ENCODE data around the gene OR5V1.
"Not testable (repeated sequence)": the region's sequence is repeated elsewhere in the genome, so short reads cannot be mapped to it uniquely, and the experiment has no call there.

OR5V1 gene

DNA sequence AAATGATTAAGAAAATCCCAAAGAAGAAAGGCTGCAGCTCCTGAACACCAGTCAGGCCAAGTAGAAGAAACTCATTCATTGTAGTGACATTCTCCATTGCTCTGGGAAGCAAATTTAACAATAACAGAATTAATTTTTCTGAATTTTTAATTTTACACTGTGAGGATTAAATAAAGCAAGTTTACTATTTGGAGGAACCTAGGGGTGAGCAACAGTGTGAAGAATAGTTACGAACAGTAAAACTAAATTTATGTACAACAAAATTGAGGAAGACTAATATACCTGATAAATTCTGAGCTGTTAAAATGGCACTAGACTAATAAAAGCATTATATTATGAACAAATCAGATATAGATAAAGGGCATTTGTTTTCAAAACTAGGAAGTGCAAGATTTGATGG, 6.5 kb upstream of the OR5V1 start, which contains the start of gene OR12D3:
OR12D3 (minus strand) TSS at position 101 of the 400 bp plus-strand sequence; CDS start at position 97, 4 bp downstream.
- no peak for DNase-seq (ENCODE audit: low read depth)
- no peak for TF ChIP-seq CTCF (IDR thresholded peaks at IDR 0.05; ENCODE audit: insufficient read depth, low read depth, low read length, missing control alignments)
- no peak within 1 kb of the TSS for H3K4me3 ChIP-seq (ENCODE audit: low read depth, low read length)

- H3K4me3 ChIP-seq (ENCODE audit: low read depth, low read length): no peak overlapping the region
- DNase-seq (ENCODE audit: low read depth): no peak
- TF ChIP-seq CTCF (IDR thresholded peaks at IDR 0.05; ENCODE audit: insufficient read depth, low read depth, low read length, missing control alignments): no peak
Observed at GRCh38 chr6:29355603-29356002, 13.1 kb downstream of the OR5V1 start.

DNA sequence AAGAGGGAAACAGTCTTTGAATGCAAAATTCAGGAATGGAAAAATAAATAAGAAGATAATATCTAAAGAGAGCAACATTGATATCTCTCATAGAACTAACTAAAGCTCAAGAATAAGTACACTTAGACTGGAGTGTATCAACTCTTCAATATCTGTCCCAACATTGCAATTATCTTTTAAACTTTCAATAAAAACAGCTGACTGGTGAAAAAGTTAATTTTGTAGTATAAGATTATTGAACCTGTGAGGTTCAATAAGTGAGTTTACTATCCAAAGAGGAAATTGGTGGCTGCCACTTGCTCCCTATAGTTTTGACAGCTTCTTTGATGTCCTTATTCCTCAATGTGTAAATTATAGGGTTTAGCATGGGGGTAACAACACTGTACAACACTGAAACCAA, 13.7 kb downstream of the OR5V1 start:
- TF ChIP-seq CTCF (IDR thresholded peaks at IDR 0.05; ENCODE audit: insufficient read depth, low read depth, low read length, missing control alignments): no peak
- DNase-seq (ENCODE audit: low read depth): no peak

GRCh38 chr6:29349348-29349747, 19.3 kb downstream of the OR5V1 start:
- DNase-seq (ENCODE audit: low read depth); H3K4me3 ChIP-seq (ENCODE audit: low read depth, low read length): not testable (repeated sequence)

More for the DNA sequence above, 13.7 kb downstream of the OR5V1 start:
- no peak overlapping the region for H3K4me3 ChIP-seq (ENCODE audit: low read depth, low read length)

- TF ChIP-seq CTCF (IDR thresholded peaks at IDR 0.05; ENCODE audit: insufficient read depth, low read depth, low read length, missing control alignments): no peak
- no peak overlapping the region for H3K4me3 ChIP-seq (ENCODE audit: low read depth, low read length)
- DNase-seq (ENCODE audit: low read depth): no peak
Observed at GRCh38 chr6:29345380-29345779, 23.3 kb downstream of the OR5V1 start.

- no peak for TF ChIP-seq CTCF (IDR thresholded peaks at IDR 0.05; ENCODE audit: insufficient read depth, low read depth, low read length, missing control alignments)
- no peak overlapping the region for H3K4me3 ChIP-seq (ENCODE audit: low read depth, low read length)
- no peak for DNase-seq (ENCODE audit: low read depth)
Observed at GRCh38 chr6:29336269-29336668, 32.4 kb downstream of the OR5V1 start.

GRCh38 chr6:29332676-29333075, 36.0 kb downstream of the OR5V1 start:
- DNase-seq (ENCODE audit: low read depth): no peak
- no peak for TF ChIP-seq CTCF (IDR thresholded peaks at IDR 0.05; ENCODE audit: insufficient read depth, low read depth, low read length, missing control alignments)
- no peak overlapping the region for H3K4me3 ChIP-seq (ENCODE audit: low read depth, low read length)

Data from GM12865 (cell line).